NCI-H1436 treated with DMSO at 0.1 percent for 48 hours (cell line): ENCODE results near the gene RGL1.

ENCODE experiments used
- DNase-seq: peaks from one replicate; lab custom pipeline; 2025; lab: John Stamatoyannopoulos, UW

RGL1 gene

GRCh38 chr1:183957216-183957830 lies 152.4 kb downstream of the RGL1 start:
- DNase-seq: no peak

- no peak for DNase-seq
Measured at GRCh38 chr1:183958958-183959357, 154.0 kb downstream of the RGL1 start.

GRCh38 chr1:183961132-183961531 lies 156.2 kb downstream of the RGL1 start:
- DNase-seq: no peak

GRCh38 chr1:183962903-183963302 lies 158.0 kb downstream of the RGL1 start:
- no peak for DNase-seq

- no peak for DNase-seq
Measured at GRCh38 chr1:183965726-183966125, 160.8 kb downstream of the RGL1 start.

GRCh38 chr1:183966487-183966886 lies 161.6 kb downstream of the RGL1 start:
- DNase-seq: no peak

- DNase-seq: no peak
Measured at GRCh38 chr1:183967914-183968313, 163.0 kb downstream of the RGL1 start.

GRCh38 chr1:183968386-183968785 lies 163.5 kb downstream of the RGL1 start:
- no peak for DNase-seq

- DNase-seq: no peak
Measured at GRCh38 chr1:183970516-183971300, 165.8 kb downstream of the RGL1 start.

GRCh38 chr1:183975651-183976050 lies 170.7 kb downstream of the RGL1 start:
- DNase-seq: no peak

- no peak for DNase-seq
Measured at GRCh38 chr1:183977717-183978116, 172.8 kb downstream of the RGL1 start.
